ENCODE data around the gene MEIOC.

DNA sequence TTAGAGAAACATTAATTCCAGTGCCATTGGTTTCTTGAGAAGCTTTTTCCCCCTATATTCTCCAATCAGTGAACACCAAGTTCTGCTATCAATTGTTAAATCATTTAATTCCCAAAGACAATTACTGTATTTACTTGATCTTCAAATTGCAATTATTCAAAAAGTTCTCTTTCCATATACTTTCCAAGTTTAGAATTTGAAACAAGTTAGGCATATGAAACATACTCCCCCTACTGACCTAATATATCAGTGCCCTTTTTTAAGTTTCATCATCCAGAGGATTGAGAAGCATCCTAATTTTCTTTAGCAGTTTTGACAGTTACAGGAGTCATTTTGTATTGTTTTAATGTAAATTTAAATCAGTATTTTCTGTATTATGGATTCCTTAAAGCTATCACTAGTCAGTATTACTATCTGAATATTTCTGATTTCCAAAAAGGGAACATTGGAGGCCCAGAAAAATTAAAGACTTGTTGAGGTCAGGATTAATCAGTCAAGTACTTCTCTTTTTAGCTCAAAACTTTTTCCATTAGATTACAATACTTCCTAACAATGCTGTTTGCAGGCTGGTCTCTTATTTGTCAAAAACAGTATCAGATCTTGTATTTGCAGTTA, 16.3 kb downstream of the MEIOC start:
- TF ChIP-seq EZH2 (IDR thresholded peaks at IDR 0.05) (no peak), POLR2AphosphoS5 (IDR thresholded peaks at IDR 0.05; ENCODE audit: borderline replicate concordance, low read depth, low read length) (no peak), FOXP2 (optimal IDR thresholded peaks at IDR 0.05; ENCODE audit: control extremely low read depth, extremely low read length, insufficient read depth) (no peak)
